HG02852 (cell line): ENCODE measurements around the gene KLKB1.

Source experiments
- ATAC-seq: cut with Tn5 transposase; IDR thresholded peaks from one replicate; pipeline ENCODE4 v1.9.1; 2021; ENCODE audit warnings: mild to moderate bottlenecking, moderate library complexity; ENCODE audit not compliant: unreplicated experiment

KLKB1 gene

DNA sequence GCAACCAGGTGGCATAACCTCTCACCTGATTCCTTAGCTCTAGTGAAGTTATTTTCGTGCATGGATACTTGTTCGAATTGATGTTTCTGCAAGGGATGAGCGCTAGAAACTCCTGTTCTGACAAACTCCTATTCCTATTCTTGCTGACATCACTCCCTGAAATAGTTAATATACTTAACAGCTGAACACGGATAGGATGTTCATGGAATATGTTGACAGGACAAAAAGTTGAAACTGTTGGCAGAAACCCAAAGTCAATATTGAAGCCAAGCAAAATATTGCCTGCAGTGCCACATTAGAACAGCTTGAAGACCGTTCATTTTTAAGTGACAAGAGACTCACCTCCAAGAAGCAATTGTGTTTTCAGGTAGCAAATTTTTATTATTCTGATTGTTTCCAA is at the start of gene KLKB1:
KLKB1 (plus strand) TSS at position 287 of the 400 bp plus-strand sequence. CDS start 689 bp downstream, outside the sequence.
- no peak for ATAC-seq

DNA sequence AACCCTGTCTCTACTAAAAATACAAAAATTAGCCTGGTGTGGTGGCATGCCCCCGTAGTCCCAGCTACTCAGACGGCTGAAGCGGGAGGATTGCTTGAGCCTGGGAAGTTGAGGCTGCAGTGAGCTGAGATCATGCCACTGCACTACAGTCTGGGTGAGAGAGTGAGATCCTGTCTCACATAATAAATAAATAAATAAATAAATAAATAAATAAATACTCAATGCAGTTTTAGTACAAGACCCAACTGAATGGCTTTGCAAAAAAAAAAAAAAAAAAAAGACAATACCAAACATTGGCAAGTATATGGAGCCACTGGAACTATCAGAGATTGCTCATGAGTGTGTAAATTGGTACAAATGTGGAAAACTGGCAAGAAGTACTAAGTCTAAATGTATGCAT is 39.2 kb upstream of the KLKB1 start:
- no peak for ATAC-seq

DNA sequence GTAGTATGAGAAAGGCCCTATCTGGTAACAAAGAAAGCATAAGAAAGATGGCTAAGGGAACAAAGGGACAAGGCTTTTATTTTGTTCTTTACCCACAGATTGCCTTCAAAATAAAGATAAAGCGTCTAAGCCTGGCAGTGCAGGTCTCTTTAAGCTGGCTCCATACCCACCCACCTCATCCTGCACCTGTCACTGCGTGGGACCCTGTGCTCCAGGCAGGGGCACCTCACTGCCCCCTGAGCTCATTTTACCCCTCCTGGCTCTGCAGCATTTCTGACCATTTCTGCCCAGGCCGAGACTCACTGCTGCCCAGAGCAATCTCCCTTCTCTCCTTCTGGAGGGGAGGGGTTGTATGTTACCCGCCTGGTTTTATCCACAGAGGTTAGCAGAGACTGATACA is 37.7 kb upstream of the KLKB1 start:
- no peak for ATAC-seq

DNA sequence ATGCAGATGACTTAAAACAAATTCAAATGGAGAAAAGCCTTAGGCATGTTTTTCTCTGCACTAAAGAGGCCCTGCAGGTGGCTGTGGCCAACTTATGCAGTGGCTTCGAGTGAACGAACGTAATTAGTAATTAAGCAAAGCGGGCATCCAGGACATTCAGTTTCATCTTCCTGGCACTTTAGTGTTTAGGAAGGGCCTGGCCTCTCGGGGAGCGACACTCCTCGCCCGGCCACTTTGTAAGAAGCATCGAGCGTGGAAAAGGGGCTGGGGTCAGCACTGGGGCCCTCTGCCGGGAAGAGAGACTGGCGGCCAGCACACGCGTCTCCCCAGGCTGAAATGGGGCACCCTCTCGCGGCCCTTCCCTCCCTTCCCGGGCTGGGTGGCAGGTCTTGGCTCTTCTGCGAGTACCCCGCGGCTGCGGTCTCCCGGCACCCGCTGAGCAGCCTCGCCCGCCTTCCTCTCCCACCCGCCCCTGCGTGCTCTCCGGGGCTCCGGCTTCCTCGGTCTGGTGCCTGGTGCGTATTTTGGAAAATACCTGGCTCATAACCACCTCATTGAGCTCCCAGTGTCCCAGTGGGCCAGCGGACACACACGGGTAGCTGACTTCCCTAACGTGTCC is 36.6 kb upstream of the KLKB1 start:
- peak; percentile 35 for ATAC-seq

DNA sequence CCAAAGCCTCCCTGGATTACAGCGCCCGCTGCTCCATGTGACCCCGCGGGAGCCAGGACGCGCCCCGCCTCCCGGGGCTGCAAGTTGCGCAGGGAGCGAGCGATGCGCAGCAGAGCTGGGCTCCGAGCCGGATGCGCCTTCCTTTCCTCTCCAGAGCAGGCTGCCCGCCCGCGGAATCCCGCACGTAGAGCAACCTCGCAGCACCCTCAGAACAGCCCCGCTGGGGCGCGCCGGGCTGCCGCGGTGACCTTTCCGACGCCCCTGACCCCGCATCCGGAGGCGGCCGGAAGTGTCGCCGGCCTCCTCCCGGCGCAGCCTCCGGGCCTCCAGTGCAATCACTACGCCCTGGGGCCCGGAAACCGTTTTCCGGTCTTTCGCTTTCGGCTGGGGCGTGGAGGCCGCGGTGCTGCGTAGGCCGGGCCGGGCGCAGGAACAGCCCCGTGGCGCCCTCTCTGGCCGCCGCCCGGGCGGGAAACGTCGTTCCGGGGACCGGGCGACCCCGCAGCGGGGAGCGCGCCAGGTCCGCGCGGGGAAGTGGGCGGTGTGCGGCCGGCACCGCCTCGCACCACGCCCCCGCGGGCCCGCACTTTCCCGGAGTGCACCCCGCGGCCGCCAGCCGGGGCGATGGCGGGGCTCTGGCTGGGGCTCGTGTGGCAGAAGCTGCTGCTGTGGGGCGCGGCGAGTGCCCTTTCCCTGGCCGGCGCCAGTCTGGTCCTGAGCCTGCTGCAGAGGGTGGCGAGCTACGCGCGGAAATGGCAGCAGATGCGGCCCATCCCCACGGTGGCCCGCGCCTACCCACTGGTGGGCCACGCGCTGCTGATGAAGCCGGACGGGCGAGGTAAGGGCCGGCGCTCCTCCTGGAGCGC is 35.9 kb upstream of the KLKB1 start, which contains the start of gene CYP4V2:
CYP4V2 (plus strand) TSS at position 368 of the 866 bp plus-strand sequence; CDS start at position 625, 257 bp downstream.
- peak; percentile 86 for ATAC-seq

DNA sequence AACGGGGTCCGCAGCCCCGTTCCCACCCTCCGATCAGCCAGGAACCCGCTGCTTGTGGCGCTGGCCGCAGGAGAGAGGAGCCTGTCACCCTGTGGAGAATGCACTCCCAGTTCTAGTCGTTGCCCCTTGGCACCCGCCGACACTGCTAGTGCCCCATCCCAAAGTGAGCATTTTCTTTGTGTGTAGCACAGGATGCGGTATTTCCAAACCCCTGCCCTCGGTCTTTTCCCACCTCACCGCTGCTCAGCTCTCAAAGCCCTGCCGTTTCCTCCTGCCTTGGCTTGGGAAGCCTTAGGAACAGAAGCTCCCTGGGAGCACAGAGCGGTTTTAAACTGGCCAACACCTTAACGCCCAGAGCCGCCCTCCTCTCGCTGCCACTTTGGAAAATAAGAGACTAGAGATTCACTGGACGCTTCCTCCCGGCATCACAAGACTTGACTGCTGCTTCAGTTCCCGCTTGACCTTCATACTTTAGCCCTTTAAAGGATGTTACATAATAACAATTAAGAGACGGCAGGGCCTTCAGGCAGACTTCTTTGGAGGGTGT is 35.2 kb upstream of the KLKB1 start:
- peak; percentile 20 for ATAC-seq

DNA sequence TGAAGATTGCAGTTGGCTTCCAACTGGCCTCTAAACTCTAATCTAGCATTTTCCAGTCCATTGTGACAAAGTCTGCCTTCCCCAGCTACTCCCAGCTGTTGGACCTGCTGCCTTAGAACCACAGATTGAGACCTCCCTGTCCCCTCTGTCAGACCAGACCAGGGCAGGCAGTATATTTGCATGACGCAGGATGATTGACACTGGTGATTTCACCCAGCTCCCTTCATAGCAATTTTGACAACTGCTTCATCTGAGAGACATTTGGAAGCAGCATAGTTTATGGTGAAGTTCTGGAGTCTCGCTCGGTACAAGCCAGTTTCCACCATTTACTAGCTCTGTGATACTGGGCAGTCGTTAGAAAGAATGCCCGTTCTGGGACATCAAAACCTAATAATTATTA is 33.5 kb upstream of the KLKB1 start:
- no peak for ATAC-seq

DNA sequence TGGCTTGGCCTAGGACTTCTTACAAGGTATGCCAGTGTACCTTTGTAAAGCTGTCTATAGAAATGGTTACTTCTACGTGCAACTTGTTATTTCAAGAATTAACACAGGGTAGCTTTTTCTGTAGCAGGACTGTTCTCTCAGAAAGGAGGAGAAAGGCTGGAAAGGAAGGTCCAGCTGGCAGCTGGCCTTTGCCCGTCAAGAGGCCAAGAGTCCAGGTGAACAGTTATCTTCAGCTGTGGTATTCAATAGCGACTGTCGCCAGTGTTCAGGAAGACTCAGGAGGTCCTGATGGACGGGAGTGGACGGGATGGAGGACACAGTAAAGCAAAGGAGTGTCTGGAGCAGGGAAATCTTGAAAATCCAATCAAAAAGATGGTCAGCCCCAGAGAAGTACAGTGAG is 31.2 kb upstream of the KLKB1 start:
- ATAC-seq: no peak

DNA sequence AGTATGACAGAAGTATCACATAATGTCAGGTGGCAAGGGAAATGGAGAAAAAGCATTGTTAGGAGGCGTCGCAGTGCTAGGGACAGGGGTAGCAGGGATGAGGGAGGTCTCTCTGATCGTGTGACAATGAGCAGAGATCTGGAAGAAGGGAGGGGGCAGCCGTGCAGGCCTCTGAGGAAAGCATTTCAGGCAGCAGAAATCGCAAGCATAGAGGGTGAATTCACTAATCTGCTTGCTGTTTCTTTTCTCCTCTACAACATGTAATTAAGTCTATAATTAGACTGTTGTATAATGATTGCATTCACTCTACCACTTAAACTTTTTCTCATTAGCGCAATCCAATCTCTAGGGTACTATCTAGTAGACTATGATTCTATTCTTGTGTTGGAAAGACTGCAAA is 26.8 kb upstream of the KLKB1 start:
- ATAC-seq: no peak

DNA sequence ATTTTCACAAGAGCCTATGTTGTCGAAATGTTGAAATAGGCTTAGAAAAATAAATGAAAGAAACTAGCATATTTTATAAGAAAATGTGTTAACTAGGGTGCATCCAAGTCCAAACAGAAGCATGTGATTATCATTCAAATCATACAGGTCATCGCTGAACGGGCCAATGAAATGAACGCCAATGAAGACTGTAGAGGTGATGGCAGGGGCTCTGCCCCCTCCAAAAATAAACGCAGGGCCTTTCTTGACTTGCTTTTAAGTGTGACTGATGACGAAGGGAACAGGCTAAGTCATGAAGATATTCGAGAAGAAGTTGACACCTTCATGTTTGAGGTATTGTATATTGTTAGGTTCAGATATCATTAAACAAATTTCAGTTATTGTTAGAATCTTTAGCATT is 26.3 kb upstream of the KLKB1 start:
- ATAC-seq: no peak

DNA sequence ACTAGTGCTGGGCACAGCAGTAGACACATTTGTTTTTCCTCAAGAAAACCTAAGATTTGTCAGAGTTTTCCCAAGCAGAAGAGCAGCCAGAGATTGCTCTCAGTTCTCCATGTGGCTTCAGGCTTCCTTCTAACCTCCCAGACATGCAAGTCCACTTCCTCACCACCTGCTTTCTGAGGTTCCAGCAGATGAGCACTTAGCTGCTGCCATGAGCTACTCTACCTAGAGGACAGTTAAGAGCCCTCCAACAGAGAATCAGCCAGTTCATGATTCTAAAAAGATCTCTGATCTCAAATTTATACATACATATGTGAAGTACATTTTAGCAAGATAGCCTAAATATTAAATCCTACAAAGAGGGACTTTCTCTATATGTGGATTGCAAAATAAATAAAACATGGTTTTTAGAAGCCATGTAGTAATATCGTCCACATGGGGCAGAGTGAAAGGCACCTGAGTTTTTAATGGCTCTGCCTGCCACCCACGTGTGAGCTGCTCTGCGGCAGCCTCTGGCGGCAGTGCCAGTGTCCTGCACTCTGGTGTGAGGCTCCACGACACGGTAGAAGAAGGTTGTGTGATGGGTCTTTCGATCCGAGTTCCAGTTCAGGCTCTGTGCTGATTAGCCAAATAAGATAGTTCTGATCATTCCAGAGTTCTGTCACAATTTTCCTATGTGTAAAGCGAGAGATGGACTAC is 25.6 kb upstream of the KLKB1 start:
- peak; percentile 91 for ATAC-seq

DNA sequence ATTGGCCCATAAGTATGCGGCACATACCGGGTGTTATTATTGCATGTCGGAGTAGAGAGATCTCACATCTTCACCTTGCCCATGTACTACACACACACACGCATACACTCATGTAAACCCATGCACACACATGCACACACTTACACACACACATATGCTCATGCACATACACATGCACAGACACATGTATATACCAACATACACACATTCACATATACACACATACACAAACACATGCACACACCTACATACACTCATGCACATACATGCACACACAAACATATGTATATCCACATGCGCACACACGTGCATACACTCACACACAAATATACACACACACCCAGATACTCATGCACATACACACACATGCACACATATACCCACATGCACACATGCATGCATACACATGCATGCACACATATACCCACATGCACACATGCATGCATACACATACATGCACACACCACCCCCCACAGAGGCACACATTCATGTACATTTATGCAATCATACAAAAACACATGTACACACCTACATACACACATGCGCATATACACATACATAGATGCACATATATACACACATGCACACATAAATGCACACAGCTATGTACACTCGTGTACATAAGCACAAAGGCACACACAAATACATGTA is 24.7 kb upstream of the KLKB1 start:
- ATAC-seq: no peak

DNA sequence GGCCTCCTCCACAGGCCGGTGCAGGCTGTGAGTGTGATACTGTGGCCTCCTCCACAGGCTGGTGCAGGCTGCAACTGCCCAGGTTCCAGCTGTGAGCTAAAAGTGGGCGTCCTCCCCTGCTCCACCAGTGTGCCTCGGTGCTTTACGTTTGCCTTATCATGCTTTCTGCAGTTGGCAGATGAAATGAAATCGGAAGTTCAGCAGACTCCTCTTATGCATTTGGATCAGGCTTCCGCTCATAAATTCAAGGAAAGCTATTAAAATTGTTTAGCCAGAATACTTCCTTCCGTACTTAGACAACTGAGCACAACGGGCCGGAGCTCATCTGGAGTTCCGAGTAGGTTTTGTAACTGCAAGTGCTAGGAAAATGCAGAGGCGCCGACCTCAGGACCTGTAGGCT is 23.9 kb upstream of the KLKB1 start:
- no peak for ATAC-seq

DNA sequence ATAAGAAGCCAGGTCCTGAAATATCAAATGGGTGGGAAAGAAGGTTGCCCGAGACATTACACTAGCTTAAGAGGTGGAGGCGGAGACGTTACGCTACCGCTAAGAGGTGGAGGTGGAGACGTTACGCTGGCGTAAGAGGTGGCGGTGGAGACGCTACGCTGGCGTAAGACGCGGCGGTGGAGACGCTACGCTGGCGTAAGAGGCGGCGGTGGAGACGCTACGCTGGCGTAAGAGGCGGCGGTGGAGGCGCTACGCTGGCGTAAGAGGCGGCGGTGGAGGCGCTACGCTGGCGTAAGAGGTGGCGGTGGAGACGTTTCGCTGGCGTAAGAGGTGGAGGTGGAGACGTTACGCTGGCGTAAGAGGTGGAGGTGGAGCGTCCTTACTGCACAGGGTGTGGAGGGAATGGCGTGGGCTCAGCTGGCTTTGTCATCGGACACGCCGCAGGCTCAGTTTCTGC is 23.2 kb upstream of the KLKB1 start:
- ATAC-seq: peak; percentile 54

DNA sequence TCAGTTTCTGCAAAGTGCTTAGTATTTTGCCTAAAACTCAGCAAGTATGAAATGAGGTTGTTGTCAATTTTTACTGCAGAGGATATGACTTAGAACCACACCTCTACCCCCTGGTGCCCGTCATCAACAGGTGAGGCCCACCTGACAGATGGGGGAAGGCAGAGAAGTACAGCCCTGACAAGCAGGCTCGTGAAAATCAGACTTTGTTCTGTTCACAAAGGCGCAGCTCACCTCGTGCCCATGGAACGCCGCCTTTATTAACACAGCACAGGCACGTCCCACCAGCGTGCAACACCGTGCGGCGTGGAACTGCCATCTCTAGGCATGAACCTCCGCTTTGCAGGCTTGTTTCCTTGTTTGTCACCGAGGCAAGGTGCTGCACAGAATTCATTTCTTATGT is 22.6 kb upstream of the KLKB1 start:
- no peak for ATAC-seq

DNA sequence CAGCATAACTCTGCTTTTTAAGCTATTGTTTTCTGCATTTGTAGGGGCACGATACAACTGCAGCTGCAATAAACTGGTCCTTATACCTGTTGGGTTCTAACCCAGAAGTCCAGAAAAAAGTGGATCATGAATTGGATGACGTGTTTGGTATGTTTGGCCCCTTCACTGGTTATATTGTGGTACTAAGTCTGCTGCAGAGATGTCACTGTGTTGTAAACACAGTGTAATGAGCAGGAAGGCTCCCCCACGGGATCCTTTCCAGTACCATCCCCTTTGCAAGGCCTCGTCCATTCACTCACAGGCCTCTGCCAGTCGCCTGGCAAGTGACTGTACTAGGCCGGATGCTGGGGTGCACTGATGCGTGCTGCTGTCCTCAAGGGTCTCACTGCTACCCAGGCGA is 22.2 kb upstream of the KLKB1 start:
- ATAC-seq: no peak

DNA sequence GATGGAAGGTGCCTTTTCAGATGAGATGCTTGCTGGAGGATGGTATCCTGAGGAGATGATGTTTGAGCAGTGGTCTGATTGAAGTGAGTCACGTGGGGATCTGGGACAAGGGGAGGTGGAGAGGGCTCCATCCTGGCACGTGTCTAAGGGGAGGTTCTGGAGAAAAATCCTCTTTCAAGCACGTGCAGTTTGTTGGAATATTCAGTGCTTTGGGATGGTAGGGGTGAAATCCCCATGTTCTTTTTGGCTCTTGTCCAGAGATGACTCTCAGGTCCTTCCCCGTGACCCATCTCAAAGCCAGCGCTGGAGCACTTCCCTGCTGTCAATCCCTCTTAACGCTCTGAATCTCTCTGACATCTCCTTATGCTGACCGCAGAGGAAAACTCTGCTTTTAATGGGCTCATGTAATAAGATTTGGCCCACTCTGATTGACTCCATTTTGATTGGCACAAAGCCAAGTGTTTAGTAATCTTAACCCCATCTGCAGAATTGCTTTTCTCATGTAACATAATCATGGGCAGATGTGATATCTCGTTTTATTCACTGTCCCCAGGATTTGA is 10.8 kb upstream of the KLKB1 start:
- no peak for ATAC-seq

DNA sequence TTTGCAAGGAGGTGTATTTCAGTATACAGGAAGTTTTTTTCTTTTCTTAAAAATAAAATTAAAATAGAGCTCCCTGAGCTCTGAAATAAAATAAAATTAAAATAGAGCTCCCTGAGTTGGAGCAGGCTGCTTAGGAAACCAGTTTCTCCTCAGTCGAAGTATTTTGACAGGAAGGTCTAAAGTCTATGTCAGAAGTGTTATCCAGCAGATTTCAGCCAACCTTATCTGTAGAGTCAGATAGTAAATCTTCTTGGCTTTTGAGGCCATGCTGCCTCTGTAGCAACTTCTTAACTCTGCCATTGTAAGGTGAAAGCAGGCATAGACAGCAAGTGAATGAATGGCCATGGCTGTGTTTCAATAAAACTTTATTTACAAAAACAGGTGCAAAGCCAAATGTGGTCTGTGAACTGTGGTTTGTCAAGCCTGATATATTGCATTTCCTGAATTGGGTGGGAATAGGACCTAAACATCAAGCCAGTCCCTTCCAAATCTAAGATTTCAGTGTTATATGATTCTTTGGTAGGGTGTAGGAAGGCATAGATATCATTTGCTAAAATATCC is 9.5 kb upstream of the KLKB1 start:
- no peak for ATAC-seq

DNA sequence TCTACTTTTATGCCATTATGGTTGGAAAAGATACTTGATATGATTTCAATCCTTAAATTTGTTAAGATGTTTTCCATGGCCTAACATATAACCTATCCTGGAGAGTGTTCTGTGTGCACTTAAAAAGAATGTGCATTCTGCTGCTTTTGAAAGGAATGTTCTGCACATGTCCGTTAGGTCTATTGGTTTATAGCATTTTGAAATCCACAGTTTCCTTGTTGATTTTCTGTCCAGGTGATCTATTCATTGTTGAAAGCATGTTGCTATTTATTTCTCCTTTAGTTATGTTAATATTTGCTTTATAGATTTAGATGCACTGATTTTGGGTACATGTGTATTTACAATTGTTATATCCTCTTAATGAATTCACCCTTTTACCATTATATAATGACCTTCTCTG is 5.7 kb upstream of the KLKB1 start:
- ATAC-seq: no peak

DNA sequence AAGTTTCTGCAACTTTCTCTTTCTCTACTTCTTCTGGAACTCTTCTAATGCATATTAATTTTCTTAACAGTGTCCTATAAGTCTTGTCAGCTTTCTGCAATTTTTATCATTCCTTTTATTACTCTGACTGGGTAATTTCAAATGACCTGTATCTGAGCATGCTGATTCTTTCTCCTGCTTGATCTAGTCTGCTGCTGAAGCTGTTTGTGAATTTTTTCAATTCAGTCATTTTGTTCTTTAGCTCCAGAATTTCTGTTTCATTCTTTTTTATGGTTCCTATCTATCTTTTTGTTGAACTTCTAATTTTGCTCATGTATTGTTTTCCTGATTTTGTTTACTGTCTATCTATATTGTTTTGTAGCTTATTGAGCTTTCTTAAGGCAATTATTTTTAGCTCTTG is 1.5 kb upstream of the KLKB1 start:
- no peak for ATAC-seq
